Adrenal gland (tissue), 12 donors: ENCODE results near the gene SH3PXD2B. TPM values are rescaled to one million over a fixed set of nuclear protein-coding genes. Genes with fewer than 3 reads are reported as not detected.
"Not testable (repeated sequence)": the region's sequence is repeated elsewhere in the genome, so short reads cannot be mapped to it uniquely, and the experiment has no call there.

Experiments
- DNase-seq, 7 donors: peaks; one replicate each; pipeline ENCODE4 v3.0.0-alpha.2; 2019 to 2020
- H3K27ac ChIP-seq, 5 donors: fragments of 200-600 bp; sonication (generic) in 4 of 5; 1 replicate in 3 of 5; 2 replicates in 2 of 5; pipeline versions ENCODE4 v1.5.1 to v1.8.0; 2016 to 2020; ENCODE audit warnings: mild to moderate bottlenecking in 1 of 5
- H3K27me3 ChIP-seq: fragments of 200-600 bp; 2 replicates; pipeline ENCODE4 v1.8.0; 2021
- H3K36me3 ChIP-seq, 2 donors: fragments of 200-600 bp; replicated peaks in 1 of 2; 1 replicate in 1 of 2; 2 replicates in 1 of 2; pipeline versions ENCODE4 v1.5.1 to v1.8.0; 2018 to 2022
- H3K4me1 ChIP-seq, 2 donors: fragments of 200-600 bp; replicated peaks in 1 of 2; 1 replicate in 1 of 2; 2 replicates in 1 of 2; pipeline versions ENCODE4 v1.5.1 to v1.8.0; 2018 to 2021
- H3K4me3 ChIP-seq, 4 donors: fragments of 200-600 bp; sonication (generic) in 3 of 4; one replicate each; pipeline ENCODE4 v1.5.1; 2016 to 2018
- H3K9me3 ChIP-seq, 3 donors: fragments of 200-600 bp; sonication (generic) in 1 of 3; replicated peaks in 1 of 3; 1 replicate in 2 of 3; 2 replicates in 1 of 3; pipeline versions ENCODE4 v1.5.1 to v1.8.0; 2016 to 2021
- CTCF ChIP-seq, 6 experiments: fragments of 450-650 bp in 4 of 6; fragments of 200-600 bp in 2 of 6; sonication (generic) in 1 of 6; IDR thresholded peaks; 1 replicate in 5 of 6; 2 replicates in 1 of 6; pipeline versions ENCODE4 v1.5.1 to v1.8.0; 2016 to 2021; ENCODE audit warnings: antibody characterized with exemption in 6 of 6, mild to moderate bottlenecking in 2 of 6, moderate library complexity in 1 of 6
- POLR2A ChIP-seq, 2 donors: fragments of 450-650 bp; IDR thresholded peaks; one replicate each; pipeline ENCODE4 v1.6.1; 2017; ENCODE audit warnings: antibody characterized with exemption in 2 of 2, mild to moderate bottlenecking in 2 of 2, moderate library complexity in 1 of 2
- WGBS, 4 donors: extraction: QIAGEN DNeasy Blood & Tissue Kit in 2 of 4; methylation state at CpG; one replicate each; pipeline versions ENCODE4 v1.1.5 to v1.1.7; 2013 to 2017; 5-methylcytosine and 5-hydroxymethylcytosine counted together
- intact Hi-C, 2 donors: fragments of 100-400 bp; cut with DNase I; formaldehyde crosslinking; loops; one replicate each; pipeline versions ENCODE4 v1.14.1 to v1.15.0; 2022 to 2023
- polyA plus RNA-seq, 3 donors: library from polyadenylated mRNA; stranded (reverse); fragments of 200-250 nt in 2 of 3; fragments of 350-450 nt in 1 of 3; fragmentation: Illumina TruSeq in 1 of 3; extraction: RNeasy Lipid Tissue Mini Kit (QIAGEN cat#74804) in 1 of 3; gene quantifications; one replicate each; pipeline ENCODE4 v1.2.3, GENCODE V29; 2013 to 2014
- total RNA-seq, 9 donors: library from RNA; depleted of rRNA in 4 of 9; stranded (reverse); fragments of >200 nt in 4 of 9; fragments of 120-200 nt in 1 of 9; fragmentation: NEBNext Ultra II Directional in 1 of 9; extraction: Animal tissue kit (Norgen Biotek cat#: 25700) in 1 of 9; gene quantifications; one replicate each; pipeline versions ENCODE4 v1.1.0 to v1.2.4, GENCODE V29; 2013 to 2023
- donor health status: healthy with polysubstance abuse.
- donor health status: Bipolar disorder and iron deficiency.
- donor health status: DM: yes; HTN: yes; CAD: no.
- donor health status: DM: no; HTN: no; CAD: no.
- donor health status: DM: no; HTN: no; CAD: no.
- donor health status: DM: yes; HTN: yes; CAD: no.

The SH3PXD2B gene
- total and polyA plus RNA-seq, 12 donors = 15.2 to 111 (median 51.5) TPM

GRCh38 chr5:172336264-172336663 is 118.1 kb downstream of the SH3PXD2B start:
- peaks cover 0 to 32% of the 10 kb centered on the region in 2 donors for H3K36me3 ChIP-seq
- intact Hi-C loops = no loop called here

GRCh38 chr5:172335721-172336120 is 118.6 kb downstream of the SH3PXD2B start:
- intact Hi-C loops = no loop called here
- H3K36me3 ChIP-seq = peaks cover 0 to 27% of the 10 kb centered on the region in 2 donors
- H3K27ac ChIP-seq = no peak overlapping the region
- DNase-seq = no peak
- TF ChIP-seq POLR2A (IDR thresholded peaks at IDR 0.05) = no peak
- no peaks in the 10 kb centered on the region for H3K4me1 ChIP-seq
- H3K9me3 ChIP-seq = no peaks in the 10 kb centered on the region
- H3K4me3 ChIP-seq = no peak overlapping the region
- WGBS, 4 donors = 82 to 93% (median 92%) methylated on average over 4 of the region's 4 CpGs
- no peaks in the 10 kb centered on the region for H3K27me3 ChIP-seq

More at GRCh38 chr5:172336264-172336663, 118.1 kb downstream of the SH3PXD2B start:
- H3K27ac ChIP-seq = no peak overlapping the region
- 72 to 80% (median 78%) methylated on average over 9 to 10 of the region's 10 CpGs for WGBS, 4 donors
- no peak overlapping the region for H3K4me3 ChIP-seq
- no peaks in the 10 kb centered on the region for H3K4me1 ChIP-seq
- H3K9me3 ChIP-seq = no peaks in the 10 kb centered on the region
- no peaks in the 10 kb centered on the region for H3K27me3 ChIP-seq
- DNase-seq = no peak
- TF ChIP-seq CTCF (IDR thresholded peaks at IDR 0.05) = no peak
- TF ChIP-seq POLR2A (IDR thresholded peaks at IDR 0.05) = no peak

GRCh38 chr5:172334641-172335040 is 119.7 kb downstream of the SH3PXD2B start:
- H3K9me3 ChIP-seq = no peaks in the 10 kb centered on the region
- H3K4me1 ChIP-seq = no peaks in the 10 kb centered on the region
- TF ChIP-seq CTCF (IDR thresholded peaks at IDR 0.05) (no peak), POLR2A (IDR thresholded peaks at IDR 0.05) (no peak)
- intact Hi-C loops = no loop called here
- H3K27ac ChIP-seq = no peak overlapping the region
- no peaks in the 10 kb centered on the region for H3K27me3 ChIP-seq
- peaks cover 0 to 16% of the 10 kb centered on the region in 2 donors for H3K36me3 ChIP-seq
- no peak for DNase-seq
- 95 to 98% (median 96%) methylated on average over 7 to 9 of the region's 9 CpGs for WGBS, 4 donors
- H3K4me3 ChIP-seq = no peak overlapping the region

- DNase-seq = no peak
- H3K36me3 ChIP-seq = peaks cover 0 to 12% of the 10 kb centered on the region in 2 donors
These were observed 120.1 kb downstream of the SH3PXD2B start for GRCh38 chr5:172334196-172334595.

GRCh38 chr5:172326901-172327300 is 127.4 kb downstream of the SH3PXD2B start:
- DNase-seq = not testable (repeated sequence)

More at GRCh38 chr5:172334196-172334595, 120.1 kb downstream of the SH3PXD2B start:
- Histone ChIP-seq H3K4me3 (no peak overlapping the region), H3K27ac (no peak overlapping the region), H3K4me1 (no peaks in the 10 kb centered on the region), H3K9me3 (no peaks in the 10 kb centered on the region), H3K27me3 (no peaks in the 10 kb centered on the region)
- WGBS, 4 donors = 86 to 93% (median 90%) methylated on average over 7 to 8 of the region's 8 CpGs
- no peak for TF ChIP-seq POLR2A (IDR thresholded peaks at IDR 0.05)
- no peak for TF ChIP-seq CTCF (IDR thresholded peaks at IDR 0.05)
- intact Hi-C loops = no loop called here

More at GRCh38 chr5:172326901-172327300, 127.4 kb downstream of the SH3PXD2B start:
- WGBS, 4 donors = 89 to 96% (median 91%) methylated on average over 13 of the region's 13 CpGs
- H3K27ac ChIP-seq, intact Hi-C loops, H3K9me3 ChIP-seq, H3K36me3 ChIP-seq, H3K27me3 ChIP-seq, H3K4me1 ChIP-seq, H3K4me3 ChIP-seq: not testable (repeated sequence)
